Esophagus squamous epithelium (tissue), 4 donors: ENCODE data around the gene BRINP3.

Experiments used
- CTCF ChIP-seq, 6 experiments: fragments of 450-650 bp in 4 of 6; fragments of 200-600 bp in 2 of 6; sonication (generic) in 2 of 6; IDR thresholded peaks; one replicate each; pipeline ENCODE4 v1.5.1; 2016 to 2019; ENCODE audit warnings: antibody characterized with exemption in 6 of 6, mild to moderate bottlenecking in 4 of 6, moderate library complexity in 4 of 6
- POLR2A ChIP-seq, 4 donors: fragments of 450-650 bp; IDR thresholded peaks; one replicate each; pipeline ENCODE4 v1.6.1; 2017; ENCODE audit warnings: antibody characterized with exemption in 4 of 4, mild to moderate bottlenecking in 4 of 4, moderate library complexity in 3 of 4

- no peak for TF ChIP-seq CTCF (IDR thresholded peaks at IDR 0.05)
- TF ChIP-seq POLR2A (IDR thresholded peaks at IDR 0.05), result no peak
Measured at GRCh38 chr1:190159146-190159545, 318.5 kb downstream of the BRINP3 start.
